Naive thymus-derived CD4-positive, alpha-beta T cell (primary cell): ENCODE results near the gene ZNF532. TPM values are rescaled to one million over a fixed set of nuclear protein-coding genes. Genes with fewer than 3 reads are reported as not detected.

ENCODE experiments used
- ATAC-seq: fragments of 150-1000 bp; cut with Tn5 transposase; 2 replicates; pipeline ENCODE4 v1.10.0; 2021; ENCODE audit warnings: mild to moderate bottlenecking, moderate library complexity
- CTCF ChIA-PET: fragments of 350-600 bp; sonication (Branson Sonifier 250); formaldehyde crosslinking; loops from one replicate; lab custom pipeline; 2021; ENCODE audit warnings: antibody characterized with exemption; lab: Charles Lee
- POLR2A ChIA-PET: fragments of 350-600 bp; sonication (Branson Sonifier 250); formaldehyde crosslinking; loops from one replicate; lab custom pipeline; 2021; ENCODE audit warnings: antibody characterized with exemption, inconsistent platforms; lab: Charles Lee
- DNase-seq, 9 donors: peaks; one replicate each; pipeline versions ENCODE4 v3.0.0 to v3.0.0-alpha.2; 2020 to 2022; ENCODE audit warnings: mixed read lengths in 1 of 9
- H3K27ac ChIP-seq: one replicate; pipeline ENCODE4 v1.7.0; 2013; ENCODE audit warnings: mild to moderate bottlenecking, low read depth, low read length, moderate library complexity
- H3K27me3 ChIP-seq, 2 donors: one replicate each; pipeline ENCODE4 v1.7.0; 2013; ENCODE audit warnings: low read length in 2 of 2, mild to moderate bottlenecking in 2 of 2, moderate library complexity in 2 of 2; ENCODE audit not compliant: control insufficient read depth in 2 of 2, insufficient read depth in 2 of 2
- H3K36me3 ChIP-seq, 3 experiments: 1 replicate in 2 of 3; 2 replicates in 1 of 3; pipeline ENCODE4 v1.7.0; 2013; ENCODE audit warnings: low read length in 3 of 3, mild to moderate bottlenecking in 3 of 3, moderate library complexity in 1 of 3; ENCODE audit not compliant: insufficient read depth in 3 of 3, control insufficient read depth in 2 of 3
- H3K4me1 ChIP-seq, 2 donors: one replicate each; pipeline ENCODE4 v1.7.0; 2013; ENCODE audit warnings: low read length in 2 of 2, mild to moderate bottlenecking in 2 of 2, moderate library complexity in 1 of 2; ENCODE audit not compliant: control insufficient read depth in 2 of 2, insufficient read depth in 2 of 2
- H3K4me3 ChIP-seq: 2 replicates; pipeline ENCODE4 v1.7.0; 2013; ENCODE audit warnings: mild to moderate bottlenecking, low read length
- H3K9me3 ChIP-seq, 3 experiments: 1 replicate in 2 of 3; 2 replicates in 1 of 3; pipeline ENCODE4 v1.7.0; 2013; ENCODE audit warnings: low read length in 3 of 3; ENCODE audit not compliant: control insufficient read depth in 2 of 3
- H3K27ac Mint-ChIP-seq, 9 donors: one replicate each; pipeline ENCODE4 v1.8.0; 2020 to 2022; ENCODE audit warnings: mixed read lengths in 9 of 9, mild to moderate bottlenecking in 8 of 9, moderate library complexity in 5 of 9, inconsistent platforms in 2 of 9
- H3K27me3 Mint-ChIP-seq, 5 donors: one replicate each; pipeline ENCODE4 v1.8.0; 2021 to 2022; ENCODE audit warnings: mixed read lengths in 5 of 5, mild to moderate bottlenecking in 1 of 5
- H3K36me3 Mint-ChIP-seq, 5 donors: one replicate each; pipeline ENCODE4 v1.8.0; 2020 to 2022; ENCODE audit warnings: mixed read lengths in 5 of 5, mild to moderate bottlenecking in 3 of 5, inconsistent platforms in 1 of 5
- H3K4me1 Mint-ChIP-seq, 7 donors: one replicate each; pipeline ENCODE4 v1.8.0; 2020 to 2022; ENCODE audit warnings: mixed read lengths in 7 of 7, mild to moderate bottlenecking in 3 of 7, inconsistent platforms in 1 of 7
- H3K4me3 Mint-ChIP-seq, 10 donors: one replicate each; pipeline ENCODE4 v1.8.0; 2020 to 2022; ENCODE audit warnings: mild to moderate bottlenecking in 10 of 10, mixed read lengths in 10 of 10, moderate library complexity in 6 of 10, inconsistent platforms in 2 of 10
- H3K9me3 Mint-ChIP-seq, 11 donors: one replicate each; pipeline ENCODE4 v1.8.0; 2020 to 2022; ENCODE audit warnings: mixed read lengths in 11 of 11, mild to moderate bottlenecking in 4 of 11, inconsistent platforms in 1 of 11, moderate library complexity in 1 of 11
- intact Hi-C, 2 donors: fragments of 100-400 bp; cut with micrococcal nuclease; formaldehyde crosslinking; loops; one replicate each; pipeline ENCODE4 v1.15.1; 2023
- polyA plus RNA-seq, 2 donors: library from polyadenylated mRNA; unstranded; fragments of 300-500 nt; fragmentation: Illumina TruSeq; gene quantifications; one replicate each; pipeline ENCODE4 v1.2.3, GENCODE V29; 2021
- total RNA-seq, 6 experiments: library from RNA in 5 of 6; stranded (reverse) in 5 of 6; gene quantifications; 1 replicate in 5 of 6; 2 replicates in 1 of 6; pipeline ENCODE4 v1.2.3 and lab custom pipeline; 2021 to 2026

Gene ZNF532
- total and polyA plus RNA-seq, 7 experiments from 2014 or later = 0.28 to 15.7 (median 13.3) TPM; not detected in 1

DNA sequence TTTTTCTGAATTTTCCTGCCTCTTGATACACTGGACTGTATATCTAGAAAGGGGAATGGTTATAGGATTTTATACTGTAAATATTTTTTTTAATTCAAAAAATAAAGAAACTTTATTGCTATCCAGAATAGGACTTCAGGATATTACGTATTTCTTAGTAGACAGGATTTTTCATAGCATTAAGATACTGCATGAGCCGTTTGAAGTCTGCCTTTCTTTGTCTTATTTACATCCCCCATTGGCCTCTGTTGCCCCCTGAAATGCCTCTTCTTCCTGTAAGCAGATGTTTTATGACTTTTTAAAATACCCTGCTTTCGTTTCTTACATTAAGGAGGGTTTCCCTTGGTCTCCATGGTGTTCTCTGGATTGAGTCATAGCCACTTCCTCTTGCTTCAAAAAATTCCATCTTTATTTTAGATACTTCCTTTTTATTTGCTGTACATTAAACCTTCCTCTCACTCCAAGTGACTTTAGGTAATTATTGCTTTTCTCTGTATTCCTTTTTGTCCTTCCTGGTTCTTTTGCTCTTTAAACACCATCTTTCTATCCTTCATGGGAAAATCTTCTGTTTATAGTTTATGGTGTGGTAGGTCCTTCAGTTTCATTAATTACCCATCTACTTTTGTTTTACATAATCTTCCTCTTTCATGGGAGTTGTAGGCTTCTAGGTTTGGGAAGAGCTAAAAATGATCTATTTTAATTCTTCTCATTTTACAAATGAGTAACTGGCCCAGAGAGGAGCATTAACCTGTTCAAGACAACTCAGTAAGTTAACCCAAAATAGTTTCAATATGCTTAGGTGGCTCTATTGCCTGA lies 72.6 kb downstream of the ZNF532 start:
- no peaks in the 10 kb centered on the region for H3K4me1 ChIP-seq
- ATAC-seq (no peak), DNase-seq (no peak)
- H3K27ac ChIP-seq = no peak overlapping the region
- Mint-ChIP-seq H3K4me3 (no peak overlapping the region), H3K4me1 (peaks cover 0 to 3% (median 0%) of the 10 kb centered on the region in 7 donors), H3K9me3 (peaks cover 0 to 6% (median 0%) of the 10 kb centered on the region in 11 donors), H3K27ac (no peak overlapping the region), H3K27me3 (peaks cover 10 to 26% (median 18%) of the 10 kb centered on the region in 5 donors), H3K36me3 (peaks cover 0 to 14% (median 0%) of the 10 kb centered on the region in 5 donors)
- no peaks in the 10 kb centered on the region for H3K9me3 ChIP-seq
- H3K36me3 ChIP-seq = no peaks in the 10 kb centered on the region
- H3K27me3 ChIP-seq = no peaks in the 10 kb centered on the region
- intact Hi-C loops = no loop called here
- CTCF ChIA-PET = no interaction called here
- no peak overlapping the region for H3K4me3 ChIP-seq
- POLR2A ChIA-PET = no interaction called here

DNA sequence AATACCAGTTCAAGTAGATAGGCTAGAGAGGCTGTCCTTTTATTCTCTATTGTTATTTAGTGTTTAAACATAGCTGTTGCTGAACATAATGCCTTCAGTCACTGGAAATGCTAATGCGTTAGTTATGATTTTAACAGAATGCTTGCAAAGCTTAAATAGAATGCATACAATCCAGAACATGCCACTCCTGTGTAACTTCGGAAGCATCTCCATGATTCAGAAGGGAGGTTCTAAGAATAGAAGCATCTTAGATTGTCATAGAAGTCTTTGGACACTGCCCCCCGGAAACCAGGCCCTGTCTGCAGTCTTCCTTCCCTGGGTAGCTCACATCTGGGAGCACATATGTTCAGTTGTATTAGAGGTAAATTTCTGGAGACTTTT lies 73.2 kb downstream of the ZNF532 start:
- H3K4me1 Mint-ChIP-seq = peaks cover 0 to 3% (median 0%) of the 10 kb centered on the region in 7 donors
- ChIA-PET POLR2A (no interaction called here), CTCF (no interaction called here)
- Histone ChIP-seq H3K27ac (no peak overlapping the region), H3K4me3 (no peak overlapping the region), H3K9me3 (no peaks in the 10 kb centered on the region), H3K36me3 (no peaks in the 10 kb centered on the region), H3K27me3 (no peaks in the 10 kb centered on the region), H3K4me1 (no peaks in the 10 kb centered on the region)
- H3K27me3 Mint-ChIP-seq = peaks cover 10 to 26% (median 16%) of the 10 kb centered on the region in 5 donors
- no peak overlapping the region for H3K4me3 Mint-ChIP-seq
- no peak for ATAC-seq
- intact Hi-C loops = no loop called here
- no peak for DNase-seq
- no peak overlapping the region for H3K27ac Mint-ChIP-seq
- H3K36me3 Mint-ChIP-seq = peaks cover 0 to 14% (median 0%) of the 10 kb centered on the region in 5 donors
- H3K9me3 Mint-ChIP-seq = peaks cover 0 to 6% (median 0%) of the 10 kb centered on the region in 11 donors

DNA sequence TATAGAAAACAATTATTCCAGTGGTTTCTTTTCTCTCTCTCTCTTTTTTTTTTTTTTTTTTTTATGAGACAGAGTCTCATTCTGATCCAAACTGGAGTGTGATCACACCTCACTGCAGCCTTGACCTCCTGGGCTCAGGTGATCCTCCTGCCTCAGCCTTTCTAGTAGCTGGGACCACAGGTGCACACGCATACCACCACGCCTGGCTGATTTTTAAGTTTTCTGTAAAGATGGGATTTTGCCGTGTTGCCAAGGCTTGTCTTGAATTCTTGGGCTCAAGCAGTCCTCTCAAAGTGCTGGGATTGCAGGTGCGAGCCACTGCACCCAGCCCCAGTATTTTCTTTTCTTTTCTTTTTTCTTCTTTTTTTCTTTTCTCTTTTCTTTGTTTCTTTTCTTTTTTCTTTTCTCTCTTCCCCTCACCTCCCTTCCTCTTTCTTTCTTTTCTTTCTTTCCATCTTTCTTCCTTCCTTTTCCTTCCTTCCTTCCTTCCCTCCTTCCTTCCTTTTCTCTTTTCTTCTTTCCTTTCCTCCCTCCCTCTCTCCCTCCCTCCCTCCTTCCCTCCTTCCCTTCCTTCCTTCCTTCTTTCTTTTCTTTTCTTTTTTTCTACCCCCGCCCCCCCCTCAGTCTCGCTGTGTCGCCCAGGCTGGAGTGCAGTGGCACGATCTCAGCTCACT lies 76.9 kb downstream of the ZNF532 start:
- CTCF ChIA-PET = no interaction called here
- Mint-ChIP-seq H3K27ac (no peak overlapping the region), H3K4me3 (no peak overlapping the region)

DNA sequence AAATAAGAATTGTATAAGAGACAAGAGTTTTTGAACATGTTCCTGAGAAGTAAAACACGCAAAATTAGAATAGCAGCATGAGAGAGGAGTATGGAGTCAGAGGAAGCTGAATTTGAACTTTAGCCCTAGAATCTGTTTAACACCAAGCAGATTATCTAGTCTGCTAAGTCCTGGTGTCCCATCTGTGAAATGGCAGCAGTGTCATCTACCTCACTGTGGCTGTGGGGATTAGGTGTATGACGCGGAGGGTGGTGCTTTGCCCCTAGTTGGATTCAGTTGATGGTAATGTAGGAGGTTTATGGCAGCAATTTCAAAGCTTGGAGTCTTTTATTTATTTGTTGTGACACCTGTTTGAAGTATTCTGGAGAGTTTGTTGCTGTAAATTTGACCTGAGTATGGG lies 79.2 kb downstream of the ZNF532 start:
- H3K4me3 Mint-ChIP-seq = no peak overlapping the region
- peaks cover 5 to 26% (median 13%) of the 10 kb centered on the region in 5 donors for H3K27me3 Mint-ChIP-seq
- no peaks in the 10 kb centered on the region for H3K4me1 ChIP-seq
- no peak for ATAC-seq
- no peak for DNase-seq
- no peaks in the 10 kb centered on the region for H3K27me3 ChIP-seq
- POLR2A ChIA-PET = interaction anchor here (0.7 kb wide), 1 partner anchor 101 kb away, joined by 3 read pairs; no protein-coding TSS in a partner anchor
- no peak overlapping the region for H3K27ac Mint-ChIP-seq
- no peak overlapping the region for H3K27ac ChIP-seq
- H3K36me3 ChIP-seq = no peaks in the 10 kb centered on the region
- peaks cover 0 to 11% (median 0%) of the 10 kb centered on the region in 5 donors for H3K36me3 Mint-ChIP-seq
- no peak overlapping the region for H3K4me3 ChIP-seq
- intact Hi-C loops = no loop called here
- H3K9me3 ChIP-seq = no peaks in the 10 kb centered on the region
- H3K4me1 Mint-ChIP-seq = peaks cover 0 to 3% (median 0%) of the 10 kb centered on the region in 7 donors
- peaks cover 0 to 6% (median 0%) of the 10 kb centered on the region in 11 donors for H3K9me3 Mint-ChIP-seq
- CTCF ChIA-PET = interaction anchor here (0.6 kb wide), 2 partner anchors 1048 to 1091 kb away, joined by 3 to 4 read pairs; no protein-coding TSS in a partner anchor

More for the DNA sequence above, 76.9 kb downstream of the ZNF532 start:
- Histone ChIP-seq H3K27ac (no peak overlapping the region), H3K4me3 (no peak overlapping the region), H3K36me3 (no peaks in the 10 kb centered on the region), H3K4me1 (no peaks in the 10 kb centered on the region), H3K27me3 (no peaks in the 10 kb centered on the region), H3K9me3 (no peaks in the 10 kb centered on the region)
- Mint-ChIP-seq H3K36me3 (peaks cover 0 to 15% (median 0%) of the 10 kb centered on the region in 5 donors), H3K9me3 (peaks cover 0 to 6% (median 0%) of the 10 kb centered on the region in 11 donors), H3K27me3 (peaks cover 5 to 40% (median 14%) of the 10 kb centered on the region in 5 donors), H3K4me1 (peaks cover 0 to 3% (median 0%) of the 10 kb centered on the region in 7 donors)
- POLR2A ChIA-PET = no interaction called here
- intact Hi-C loops = no loop called here
- DNase-seq = no peak
- ATAC-seq = no peak

DNA sequence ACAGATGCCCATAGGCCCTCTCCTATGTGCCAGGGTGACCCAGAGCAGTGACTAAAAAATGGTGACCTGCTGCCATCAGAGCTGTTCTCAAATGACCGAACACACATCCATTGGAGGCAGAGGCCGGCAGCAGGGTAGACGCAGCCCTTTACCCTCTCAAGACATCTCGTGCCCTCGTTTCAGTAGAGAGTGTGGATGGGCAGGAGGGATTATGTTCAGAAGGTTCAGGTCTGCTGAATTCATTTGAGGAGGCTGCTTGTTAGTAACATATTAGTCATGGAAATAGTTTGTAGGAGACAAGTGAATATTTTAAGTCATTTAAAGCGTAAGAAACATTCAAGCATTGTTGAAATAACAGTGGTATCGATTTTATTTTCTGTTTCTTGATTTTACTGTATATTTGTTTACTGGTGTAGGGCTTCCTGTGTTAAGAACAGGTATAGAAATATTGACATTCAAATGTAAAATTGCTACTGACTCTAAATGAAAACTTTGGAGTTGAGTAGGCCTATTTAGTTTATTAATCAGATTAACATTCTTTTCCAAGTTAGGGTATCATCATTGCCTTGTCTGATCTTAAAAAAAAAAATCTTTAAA lies 82.6 kb downstream of the ZNF532 start:
- intact Hi-C loops = no loop called here
- ChIA-PET POLR2A (no interaction called here), CTCF (no interaction called here)
- H3K9me3 ChIP-seq = no peaks in the 10 kb centered on the region
- no peak for ATAC-seq
- H3K4me3 ChIP-seq = no peak overlapping the region
- Mint-ChIP-seq H3K4me1 (peaks cover 0 to under 1% (median 0%) of the 10 kb centered on the region in 7 donors), H3K9me3 (no peaks in the 10 kb centered on the region), H3K27me3 (peaks cover 5 to 22% (median 11%) of the 10 kb centered on the region in 5 donors), H3K36me3 (peaks cover 0 to 4% (median 0%) of the 10 kb centered on the region in 5 donors), H3K27ac (no peak overlapping the region), H3K4me3 (no peak overlapping the region)
- DNase-seq = no peak
- H3K36me3 ChIP-seq = no peaks in the 10 kb centered on the region
- H3K4me1 ChIP-seq = no peaks in the 10 kb centered on the region
- no peak overlapping the region for H3K27ac ChIP-seq
- H3K27me3 ChIP-seq = no peaks in the 10 kb centered on the region

DNA sequence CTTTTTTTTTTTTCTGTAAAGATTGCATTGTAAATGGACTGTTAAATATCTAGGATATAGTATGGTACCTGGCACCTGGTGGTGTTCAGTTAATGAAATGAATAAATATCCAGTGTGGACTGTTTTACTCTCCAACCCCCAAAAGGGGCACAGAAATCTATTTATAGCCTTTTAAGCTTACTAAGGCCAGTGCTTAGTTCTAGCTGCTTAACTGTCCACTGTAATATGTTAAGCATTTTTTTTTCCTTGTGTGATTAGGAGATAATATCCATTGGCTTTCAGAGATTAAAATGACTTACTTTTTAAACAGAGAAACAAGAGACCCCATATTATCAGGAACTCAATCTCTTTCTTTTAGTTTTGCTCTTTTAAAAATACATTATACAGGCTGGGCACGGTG lies 84.4 kb downstream of the ZNF532 start:
- Histone ChIP-seq H3K27me3 (no peaks in the 10 kb centered on the region), H3K9me3 (no peaks in the 10 kb centered on the region), H3K4me3 (no peak overlapping the region), H3K36me3 (no peaks in the 10 kb centered on the region), H3K4me1 (no peaks in the 10 kb centered on the region), H3K27ac (no peak overlapping the region)
- intact Hi-C loops = no loop called here
- DNase-seq (no peak), ATAC-seq (no peak)
- no peaks in the 10 kb centered on the region for H3K9me3 Mint-ChIP-seq
- no peak overlapping the region for H3K4me3 Mint-ChIP-seq
- no peaks in the 10 kb centered on the region for H3K4me1 Mint-ChIP-seq
- ChIA-PET CTCF (no interaction called here), POLR2A (interaction anchor here (0.7 kb wide), 1 partner anchor 120 kb away, joined by 3 read pairs; no protein-coding TSS in a partner anchor)
- no peak overlapping the region for H3K27ac Mint-ChIP-seq
- H3K36me3 Mint-ChIP-seq = peaks cover 0 to 4% (median 0%) of the 10 kb centered on the region in 5 donors
- H3K27me3 Mint-ChIP-seq = peaks cover 5 to 16% (median 10%) of the 10 kb centered on the region in 5 donors
